CD4-positive, alpha-beta T cell treated with Interleukin-6 for 4 hours (primary cell): Measurements from ENCODE around the gene MRAP2.
"Not testable (repeated sequence)": the region's sequence is repeated elsewhere in the genome, so short reads cannot be mapped to it uniquely, and the experiment has no call there.

ENCODE experiments used
- DNase-seq: peaks from one replicate; pipeline ENCODE4 v3.0.0-alpha.2; 2020; ENCODE audit warnings: mixed read lengths

MRAP2 gene

DNA sequence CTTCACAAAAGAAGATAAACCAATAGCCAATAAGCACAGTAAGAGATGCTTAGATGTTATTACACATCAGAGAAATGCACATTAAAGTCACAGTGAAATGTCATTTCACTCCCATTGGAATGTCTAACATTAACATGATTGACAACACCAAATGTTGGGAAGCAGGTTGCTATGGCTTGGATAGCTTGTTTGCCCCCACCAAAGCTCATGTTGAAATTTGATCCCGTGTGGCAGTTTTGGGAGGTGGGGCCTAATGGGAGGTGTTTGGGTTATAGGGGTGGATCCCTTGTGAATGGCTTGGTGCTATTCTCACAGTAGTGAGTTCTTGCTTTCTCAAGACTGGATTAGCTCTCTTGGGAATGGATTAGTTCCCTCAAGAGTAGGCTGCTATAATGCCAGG lies 44.8 kb downstream of the MRAP2 start:
- no peak for DNase-seq

DNA sequence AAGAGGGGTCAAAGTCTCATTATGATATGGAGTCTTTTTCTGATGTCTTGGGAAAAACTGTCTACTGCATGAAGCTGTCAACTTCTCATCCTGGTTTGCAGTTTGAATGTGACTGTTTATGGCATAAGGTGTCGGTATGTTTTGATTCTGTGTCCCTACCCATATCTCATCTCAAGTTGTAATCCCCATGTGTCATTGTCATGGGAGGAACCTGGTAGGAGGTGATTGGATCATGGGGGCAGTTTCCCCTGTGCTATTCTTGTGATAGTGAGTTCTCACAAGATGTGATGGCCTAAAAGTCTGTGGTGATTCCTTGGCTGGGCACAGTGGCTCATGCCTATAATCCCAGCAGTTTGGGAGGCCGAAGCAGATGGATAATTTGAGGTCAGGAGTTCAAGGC lies 47.6 kb downstream of the MRAP2 start:
- no peak for DNase-seq

DNA sequence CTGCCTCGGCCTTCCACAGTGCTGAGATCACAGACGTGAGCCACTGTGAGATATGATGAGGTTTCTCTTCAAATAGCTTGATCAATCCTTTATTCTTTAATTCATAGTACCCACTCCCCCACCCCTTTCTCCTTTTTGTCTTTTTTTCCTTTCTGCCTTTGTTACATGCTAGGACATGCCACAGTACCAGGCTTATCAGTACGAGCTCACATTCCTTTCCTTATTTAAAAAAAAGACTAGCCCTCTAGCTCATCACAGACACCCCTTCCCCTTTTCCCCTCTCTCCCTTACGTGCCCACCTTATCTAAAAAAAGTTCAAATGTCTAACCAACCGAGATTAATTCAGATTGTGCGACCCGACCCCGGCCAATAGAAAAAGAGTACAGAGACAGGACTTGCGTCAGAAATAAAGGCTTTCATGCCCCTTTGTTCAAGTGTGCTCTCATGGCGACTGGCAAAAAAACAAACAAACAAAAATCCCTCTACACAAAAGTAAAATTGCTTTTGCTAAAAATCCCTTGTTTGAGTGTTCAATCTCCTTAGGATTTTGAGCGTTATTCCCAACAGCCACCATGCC lies 49.2 kb downstream of the MRAP2 start:
- DNase-seq: no peak

DNA sequence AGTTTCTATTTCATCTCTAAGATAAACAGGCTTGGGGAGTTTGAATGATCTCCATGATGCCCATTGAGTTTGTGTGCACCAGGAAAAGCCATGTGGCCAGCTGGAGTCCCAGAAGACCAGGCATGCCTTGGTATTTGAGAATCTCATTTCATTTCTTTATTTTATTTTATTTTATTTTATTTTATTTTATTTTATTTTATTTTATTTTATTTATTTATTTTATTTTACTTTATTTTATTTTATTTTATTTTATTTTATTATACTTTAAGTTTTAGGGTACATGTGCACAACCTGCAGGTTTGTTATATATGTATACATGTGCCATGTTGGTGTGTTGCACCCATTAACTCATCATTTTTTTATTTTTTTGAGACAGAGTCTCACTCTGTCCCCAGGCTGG lies 51.1 kb downstream of the MRAP2 start:
- DNase-seq: not testable (repeated sequence)

DNA sequence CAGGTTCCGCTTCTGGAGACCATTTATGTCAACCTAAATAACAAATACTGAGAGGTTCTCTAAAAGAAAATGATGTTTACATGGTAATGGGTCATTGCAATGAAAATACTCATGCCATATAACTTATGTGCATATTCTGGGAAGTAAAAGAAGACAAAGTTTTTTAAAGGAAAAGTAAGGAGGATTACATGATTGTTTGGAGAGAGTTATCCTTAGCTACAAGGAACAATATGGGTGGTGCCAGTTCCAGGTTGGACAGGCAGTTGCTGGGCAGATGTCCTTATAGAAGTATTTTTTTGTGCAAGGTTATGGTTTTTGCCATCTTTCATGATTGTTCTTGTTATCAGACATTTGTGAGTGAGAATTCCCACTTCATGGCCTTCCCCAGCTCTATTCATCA lies 52.5 kb downstream of the MRAP2 start:
- DNase-seq: no peak

DNA sequence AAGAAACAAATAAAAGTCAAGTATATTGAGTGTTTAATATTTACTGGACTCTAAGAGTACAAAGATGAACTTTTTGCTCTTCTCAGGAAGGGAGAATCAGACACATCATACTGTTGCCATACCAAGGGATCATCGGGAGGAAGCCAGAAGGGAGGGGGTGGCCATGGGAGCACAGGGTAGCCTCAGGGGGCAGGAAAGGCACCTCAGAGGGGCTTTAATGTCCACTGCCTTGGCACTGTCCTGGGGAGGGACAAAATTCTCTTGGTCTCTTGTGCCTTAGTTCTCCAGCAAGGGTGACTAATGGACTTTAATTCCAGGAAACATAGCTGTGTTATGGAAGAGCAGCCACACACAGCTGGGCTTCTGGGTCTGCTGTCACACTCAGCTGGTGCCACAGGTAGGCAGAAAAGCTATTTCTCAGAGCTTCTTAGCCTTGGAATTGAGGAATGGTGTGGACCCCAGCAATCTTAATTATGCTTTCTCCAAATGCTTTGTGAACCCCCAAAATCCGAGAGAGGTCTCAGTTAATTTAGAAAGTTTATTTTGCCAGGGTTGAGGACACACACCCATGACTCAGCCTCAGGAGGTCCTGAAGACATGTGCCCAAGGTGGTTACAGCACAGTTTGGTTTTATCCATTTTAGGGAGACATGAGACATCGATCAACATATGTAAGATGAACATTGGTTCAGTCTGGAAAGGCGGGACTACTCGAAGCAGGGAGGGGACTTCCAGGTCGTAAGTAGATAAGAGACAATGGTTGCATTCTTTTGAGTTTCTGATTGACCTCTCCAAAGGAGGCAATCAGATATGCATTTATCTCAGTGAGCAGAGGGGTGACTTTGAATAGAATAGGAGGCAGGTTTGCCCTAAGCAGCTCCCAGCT lies 53.2 kb downstream of the MRAP2 start:
- DNase-seq: no peak

DNA sequence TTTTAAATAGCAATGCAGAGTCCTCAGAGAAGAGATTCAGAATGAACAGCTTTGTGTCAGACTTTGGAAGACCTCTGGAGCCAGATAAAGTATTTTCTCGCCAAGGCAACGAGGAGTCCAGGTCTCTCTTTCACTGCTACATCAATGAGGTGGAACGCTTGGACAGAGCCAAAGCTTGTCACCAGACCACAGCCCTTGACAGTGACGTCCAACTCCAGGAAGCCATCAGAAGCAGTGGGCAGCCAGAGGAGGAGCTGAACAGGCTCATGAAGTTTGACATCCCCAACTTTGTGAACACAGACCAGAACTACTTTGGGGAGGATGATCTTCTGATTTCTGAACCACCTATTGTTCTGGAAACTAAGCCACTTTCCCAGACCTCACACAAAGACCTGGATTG lies 55.5 kb downstream of the MRAP2 start:
- DNase-seq: no peak

DNA sequence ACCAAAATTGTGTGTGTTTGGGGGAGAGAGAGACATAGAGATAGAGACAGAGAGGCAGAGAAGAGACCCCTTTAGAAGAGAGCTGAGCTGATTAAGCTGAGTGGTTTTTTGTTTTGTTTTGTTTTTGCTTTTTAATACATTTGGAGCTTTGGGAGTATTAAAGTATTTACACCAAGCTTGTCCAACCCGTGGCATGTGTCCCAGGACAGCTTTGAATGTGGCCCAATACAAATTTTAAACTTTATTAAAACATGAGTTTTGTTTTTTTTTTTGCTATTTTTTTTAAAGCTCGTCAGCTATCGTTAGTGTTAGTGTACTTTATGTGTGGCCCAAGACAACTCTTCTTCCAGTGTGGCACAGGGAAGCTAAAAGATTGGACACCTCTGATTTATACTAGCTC lies 56.0 kb downstream of the MRAP2 start:
- DNase-seq: no peak

DNA sequence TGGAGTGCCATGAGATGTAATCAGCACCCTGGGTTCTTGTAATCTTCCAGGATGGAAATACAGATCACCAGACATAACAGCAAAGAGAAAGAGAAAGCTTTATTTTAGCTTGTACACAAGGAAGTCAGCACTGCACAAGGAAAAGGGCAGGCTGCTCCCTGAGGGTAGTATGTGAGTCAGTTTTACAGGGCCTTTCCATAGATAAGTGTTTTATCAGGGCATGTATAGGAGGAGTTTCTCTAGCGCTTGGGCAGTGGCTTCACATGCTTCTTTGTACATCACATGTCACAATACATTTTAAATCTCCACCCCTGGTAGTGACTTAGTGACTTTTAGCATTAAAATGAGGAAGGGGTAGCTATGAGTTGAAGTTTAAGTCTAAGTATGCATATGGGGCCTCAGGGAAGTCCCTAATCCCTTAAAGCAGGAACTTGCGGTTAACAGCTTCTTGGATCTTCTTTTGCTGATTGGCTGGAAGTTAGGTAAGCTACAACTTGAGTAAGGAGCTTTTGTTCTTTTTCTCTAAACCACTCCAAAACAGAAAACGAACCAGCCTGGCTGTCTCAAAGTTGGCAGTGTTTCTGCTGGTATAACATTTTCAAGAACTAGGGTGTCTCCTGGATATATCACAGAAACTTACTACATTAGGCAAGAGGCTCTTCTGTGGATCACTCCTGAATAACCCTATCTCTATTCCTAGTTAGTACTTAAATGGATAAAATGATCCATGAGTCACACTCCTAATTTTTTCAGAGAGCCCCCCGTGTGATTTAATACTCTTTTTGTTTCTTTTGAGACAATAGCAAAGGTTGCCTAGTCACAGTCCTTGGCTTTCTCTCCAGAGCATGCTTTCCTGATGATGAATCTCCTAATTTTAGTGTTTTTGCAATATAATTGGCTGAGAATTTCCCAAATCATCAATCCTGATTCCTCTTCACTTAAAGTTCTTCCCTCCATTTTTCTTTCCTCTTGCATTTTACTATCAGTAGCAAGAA lies 60.2 kb downstream of the MRAP2 start:
- no peak for DNase-seq

DNA sequence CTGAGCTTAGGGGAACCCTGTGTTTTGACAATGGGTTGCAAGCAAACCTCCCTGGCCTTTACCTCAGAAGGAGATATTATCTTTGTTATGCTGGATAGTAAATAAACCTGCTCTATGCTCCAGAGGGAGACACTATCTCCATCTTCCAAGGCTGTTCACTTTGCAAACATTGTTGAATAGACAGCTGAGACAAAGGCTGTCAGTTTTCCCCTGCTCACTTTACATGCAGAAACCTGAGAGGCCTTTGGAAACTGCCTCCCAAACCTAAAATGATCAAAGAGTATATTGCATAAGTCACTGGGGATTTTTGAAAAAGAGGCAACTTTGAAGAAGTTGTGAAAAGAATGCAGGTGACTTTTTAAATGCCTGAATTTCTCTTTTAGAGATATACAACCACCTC lies 61.6 kb downstream of the MRAP2 start:
- DNase-seq: no peak

DNA sequence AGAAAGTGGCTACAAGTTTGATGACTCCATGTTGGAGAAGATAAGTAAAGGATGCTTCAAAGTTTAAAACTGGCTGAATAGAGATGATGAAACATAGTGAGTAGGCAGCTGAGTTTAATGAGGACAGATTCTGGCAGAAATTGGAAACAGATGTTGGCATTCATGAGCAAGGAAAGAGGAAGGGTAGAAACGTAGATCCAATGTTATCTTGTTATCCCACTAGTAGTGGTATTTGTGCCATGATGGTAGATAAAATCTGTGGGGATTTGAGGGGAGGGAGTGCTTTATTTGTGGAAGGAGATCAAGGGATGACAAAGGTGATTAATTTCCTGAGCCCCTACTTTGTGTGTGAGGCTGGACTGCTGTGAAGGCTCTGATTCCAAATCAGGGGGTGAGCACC lies 69.5 kb downstream of the MRAP2 start:
- DNase-seq: no peak

DNA sequence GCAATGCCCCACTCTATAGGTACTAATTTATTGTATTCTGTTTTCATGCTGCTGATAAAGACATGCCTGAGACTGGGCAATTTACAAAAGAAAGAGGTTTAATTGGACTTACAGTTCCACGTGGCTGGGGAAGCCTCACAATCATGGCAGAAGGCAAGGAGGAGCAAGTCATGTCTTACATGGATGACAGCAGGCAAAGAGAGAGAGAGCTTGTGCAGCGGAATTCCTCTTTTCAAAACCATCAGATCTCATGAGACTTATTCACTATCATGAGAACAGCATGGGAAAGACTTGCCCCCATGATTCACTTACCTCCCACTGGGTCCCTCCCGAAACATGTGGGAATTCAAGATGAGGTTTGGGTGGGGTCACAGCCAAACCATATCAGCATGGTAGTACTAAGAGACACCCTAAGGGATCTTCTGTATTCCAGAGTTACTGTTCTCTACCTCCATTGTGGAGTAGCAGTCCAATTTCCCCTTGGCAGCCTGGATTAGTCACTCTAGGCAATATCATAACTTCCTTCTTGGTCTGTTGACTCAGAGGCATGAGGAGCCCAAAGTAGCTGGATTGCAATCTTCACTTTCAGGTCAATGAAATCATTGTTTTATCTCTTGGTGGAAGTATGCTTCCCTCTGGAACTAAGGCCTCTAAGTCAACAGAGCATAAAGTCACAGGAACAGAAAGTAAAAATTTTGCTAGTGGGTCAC lies 71.8 kb downstream of the MRAP2 start:
- DNase-seq: not testable (repeated sequence)

DNA sequence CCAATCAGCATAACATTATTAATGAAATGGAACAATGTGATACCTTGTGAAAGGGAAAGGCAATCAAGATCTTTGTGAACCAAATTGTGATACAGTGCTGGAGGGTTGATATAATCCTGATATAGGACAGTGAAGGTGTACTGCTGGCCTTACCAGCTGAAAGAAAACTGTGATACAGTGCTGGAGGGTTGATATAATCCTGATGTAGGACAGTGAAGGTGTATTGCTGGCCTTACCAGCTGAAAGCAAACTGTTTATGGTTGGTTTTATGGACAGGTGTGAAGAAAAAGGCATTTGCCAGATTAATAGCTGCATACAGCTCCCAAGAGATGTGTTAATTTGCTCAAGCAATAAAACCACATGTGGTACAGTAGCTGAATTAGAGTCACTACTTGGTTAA lies 73.9 kb downstream of the MRAP2 start:
- DNase-seq: no peak

DNA sequence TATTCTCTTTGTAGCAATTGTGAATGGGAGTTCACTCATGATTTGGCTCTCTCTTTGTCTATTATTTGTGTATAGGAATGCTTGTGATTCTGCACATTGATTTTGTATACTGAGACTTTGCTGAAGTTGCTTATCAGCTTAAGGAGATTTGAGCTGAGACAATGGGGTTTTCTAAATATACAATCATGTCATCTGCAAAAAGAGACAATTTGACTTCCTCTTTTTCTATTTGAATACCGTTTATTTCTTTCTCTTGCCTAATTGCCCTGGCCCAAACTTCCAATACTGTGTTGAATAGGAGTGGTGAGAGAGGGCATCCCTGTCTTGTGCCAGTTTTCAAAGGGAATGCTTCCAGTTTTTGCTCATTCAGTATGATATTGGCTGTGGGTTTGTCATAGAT lies 77.8 kb downstream of the MRAP2 start:
- DNase-seq: not testable (repeated sequence)

DNA sequence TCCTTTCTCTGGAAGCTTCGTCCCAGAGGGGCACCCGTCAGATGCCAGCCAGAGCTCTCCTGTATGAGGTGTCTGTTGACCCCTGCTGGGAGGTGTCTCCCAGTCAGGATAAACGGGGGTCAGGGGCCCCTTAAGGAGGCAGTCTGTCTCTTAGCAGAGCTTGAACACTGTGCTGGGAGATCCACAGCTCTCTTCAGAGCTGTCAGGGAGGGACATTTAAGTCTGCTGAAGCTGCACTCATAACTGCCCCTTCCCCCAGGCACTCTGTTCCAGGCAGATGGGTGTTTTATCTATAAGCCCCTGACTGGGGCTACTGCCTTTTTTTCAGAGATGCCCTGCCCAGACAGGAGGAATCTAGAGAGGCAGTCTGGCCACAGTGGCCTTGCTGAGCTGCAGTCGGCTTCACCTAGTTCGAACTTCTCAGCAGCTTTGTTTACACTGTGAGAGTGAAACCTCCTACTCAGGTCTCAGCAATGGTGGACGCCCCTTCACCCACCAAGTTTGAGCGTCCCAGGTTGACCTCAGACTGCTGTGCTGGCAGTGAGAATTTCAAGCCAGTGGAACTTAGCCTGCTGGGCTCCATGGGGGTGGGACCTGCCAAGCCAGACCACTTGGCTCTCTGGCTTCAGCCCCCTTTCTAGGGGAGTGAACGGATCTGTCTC lies 81.5 kb downstream of the MRAP2 start:
- not testable (repeated sequence) for DNase-seq

DNA sequence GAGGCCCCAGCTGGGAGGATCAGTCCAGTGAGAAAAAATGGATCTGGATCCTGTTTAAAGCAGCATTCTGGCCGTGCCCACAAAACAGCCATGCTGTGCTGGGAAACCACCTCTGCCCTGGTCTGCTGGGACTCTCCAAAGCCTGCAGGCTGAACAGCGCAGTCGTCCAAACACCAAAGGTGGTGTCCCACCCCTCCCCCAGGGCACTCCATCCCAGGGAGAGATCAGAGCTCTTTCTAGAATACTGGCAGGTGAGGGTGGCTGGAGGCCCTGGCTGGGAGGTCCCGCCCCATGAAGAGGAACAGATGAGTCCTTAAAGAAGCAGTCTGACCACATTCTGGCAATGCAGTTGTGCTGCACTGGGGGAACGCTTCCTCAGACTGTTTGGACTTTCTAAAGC lies 84.6 kb downstream of the MRAP2 start:
- no peak for DNase-seq

DNA sequence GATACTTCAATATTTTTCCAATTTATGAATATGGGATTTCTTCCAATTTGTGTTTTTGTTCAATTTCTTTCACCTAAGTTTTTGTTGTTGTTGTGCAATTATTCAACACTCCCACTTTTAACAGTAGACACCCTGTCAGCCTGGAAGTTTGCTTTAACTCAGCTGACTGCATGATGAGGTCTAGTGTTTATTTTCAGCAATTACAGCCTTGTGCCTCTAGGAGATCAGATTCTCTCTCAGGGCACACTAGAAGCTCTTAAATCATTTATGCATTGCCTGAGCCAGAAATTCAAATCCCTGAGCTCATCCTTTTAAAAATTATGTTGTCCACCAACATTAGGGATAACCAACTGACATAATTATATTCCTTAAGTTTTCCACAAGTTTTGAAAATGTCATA lies 85.7 kb downstream of the MRAP2 start:
- no peak for DNase-seq

DNA sequence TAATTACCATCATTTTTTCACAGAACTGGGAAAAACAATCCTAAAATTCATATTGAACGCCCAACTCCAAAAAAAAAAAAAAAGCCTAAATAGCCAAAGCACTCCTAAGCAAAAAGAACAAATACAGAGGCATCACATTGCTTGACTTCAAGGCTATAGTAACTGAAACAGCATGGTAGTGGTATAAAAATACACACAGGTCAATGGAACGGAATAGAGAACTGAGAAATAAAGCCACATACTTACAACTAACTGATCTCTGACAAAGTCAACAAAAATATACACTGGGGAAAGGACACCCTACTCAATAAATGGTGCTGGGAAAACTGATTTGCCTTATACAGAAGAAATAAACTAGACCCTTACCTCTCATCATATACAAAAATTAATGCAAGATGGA lies 89.6 kb downstream of the MRAP2 start:
- DNase-seq: no peak

DNA sequence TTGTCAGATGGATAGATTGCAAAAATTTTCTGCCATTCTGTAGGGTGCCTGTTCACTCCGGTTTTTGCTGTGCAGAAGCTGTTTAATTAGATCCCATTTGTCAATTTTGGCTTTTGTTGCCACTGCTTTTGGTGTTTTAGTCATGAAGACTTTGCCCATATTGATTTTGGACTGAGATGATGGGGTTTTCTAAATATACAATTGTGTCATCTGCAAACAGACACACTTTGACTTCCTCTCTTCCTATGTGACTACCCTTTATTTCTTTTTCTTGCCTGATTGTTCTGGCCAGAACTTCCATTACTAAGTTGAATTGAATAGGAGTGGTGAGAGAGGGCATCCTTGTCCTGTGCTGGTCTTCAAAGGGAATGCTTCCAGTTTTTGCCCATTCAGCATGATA lies 96.0 kb downstream of the MRAP2 start:
- not testable (repeated sequence) for DNase-seq

DNA sequence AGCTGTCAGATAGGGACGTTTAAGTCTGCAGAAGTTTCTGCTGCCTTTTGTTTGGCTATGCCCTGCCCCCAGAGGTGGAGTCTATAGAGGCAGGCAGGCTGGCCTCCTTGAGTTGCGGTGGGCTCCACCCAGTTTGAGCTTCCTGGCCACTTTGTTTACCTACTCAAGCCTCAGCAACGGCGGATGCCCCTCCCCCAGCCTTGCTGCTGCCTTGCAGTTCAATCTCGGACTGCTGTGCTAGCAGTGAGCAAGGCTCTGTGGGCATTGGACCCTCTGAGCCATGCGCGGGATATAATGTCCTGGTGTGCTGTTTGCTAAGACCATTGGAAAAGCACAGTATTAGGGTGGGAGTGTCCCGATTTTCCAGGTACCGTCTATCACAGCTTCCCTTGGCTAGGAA lies 99.8 kb downstream of the MRAP2 start:
- DNase-seq: not testable (repeated sequence)

DNA sequence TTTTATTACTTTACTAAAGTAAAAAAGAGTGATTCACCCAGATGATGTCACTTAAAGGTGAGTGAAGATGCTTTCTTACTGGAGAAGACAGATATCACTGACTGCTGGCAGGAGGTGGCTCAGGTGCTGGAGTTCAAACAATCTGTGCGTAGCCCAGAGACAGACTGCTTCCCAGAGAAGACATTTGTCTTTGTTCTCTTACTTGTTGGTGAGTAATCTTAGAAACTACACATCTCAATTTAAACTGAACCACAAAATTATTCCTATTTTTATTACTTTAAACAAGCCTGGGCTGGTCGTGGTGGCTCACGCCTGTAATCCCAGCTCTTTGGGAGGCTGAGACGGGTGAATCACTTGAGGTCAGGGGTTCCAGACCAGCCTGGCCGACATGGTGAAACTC lies 101.7 kb downstream of the MRAP2 start:
- no peak for DNase-seq

DNA sequence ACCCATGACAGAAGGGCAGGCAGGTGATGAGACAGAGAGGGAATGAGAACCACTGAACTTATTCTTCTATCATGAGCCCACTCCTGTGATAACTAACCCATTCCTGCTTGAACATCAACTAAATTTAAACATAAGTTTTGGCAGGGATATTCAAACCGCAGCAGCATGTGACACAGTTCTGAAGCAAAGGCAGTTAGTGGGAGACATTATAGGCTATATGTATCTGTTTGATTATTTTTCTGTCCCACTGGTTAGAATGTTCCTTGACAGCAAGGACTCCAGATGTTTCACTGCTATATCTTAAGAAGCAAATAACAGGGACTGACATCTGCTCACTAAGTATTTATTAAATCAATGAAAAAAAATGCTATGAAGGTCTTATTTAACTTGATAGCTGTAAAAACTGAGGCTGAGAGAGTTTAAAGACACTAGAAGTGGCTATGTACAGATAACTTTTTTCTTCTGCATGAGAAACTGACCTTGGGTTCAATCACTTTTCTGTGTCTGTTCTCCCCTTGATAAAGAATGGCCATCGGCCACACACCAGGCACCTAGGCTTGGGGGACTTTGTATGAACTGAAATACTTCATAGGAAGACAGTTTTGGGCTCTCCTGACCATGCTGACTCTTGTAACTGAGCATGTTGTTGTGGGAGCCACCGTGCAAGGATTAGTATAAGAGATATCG lies 102.9 kb downstream of the MRAP2 start:
- DNase-seq: no peak
